GM12864 (cell line): ENCODE data around the gene KDELR1.
A peak's percentile ranks its signal among the peaks of the same experiment; 100 is the strongest.

ENCODE experiments used
- DNase-seq: peaks from one replicate; pipeline ENCODE4 v3.0.0-alpha.2; 2011; ENCODE audit warnings: low read depth
- H3K4me3 ChIP-seq: 2 replicates; pipeline ENCODE4 v1.5.1; 2011; ENCODE audit warnings: mild to moderate bottlenecking, low read depth, low read length, control low read depth
- TF ChIP-seq, protein P1 (sequence below): IDR thresholded peaks from 2 replicates; pipeline ENCODE4 v1.5.1; 2011; ENCODE audit warnings: low read depth, mild to moderate bottlenecking, moderate library complexity, low read length, control low read depth, inconsistent platforms; ENCODE audit errors: missing control alignments

The KDELR1 gene

GRCh38 chr19:48338802-48339503, 52.4 kb downstream of the KDELR1 start:
- no peak overlapping the region for H3K4me3 ChIP-seq
- no peak for DNase-seq
- TF ChIP-seq, protein P1, sequence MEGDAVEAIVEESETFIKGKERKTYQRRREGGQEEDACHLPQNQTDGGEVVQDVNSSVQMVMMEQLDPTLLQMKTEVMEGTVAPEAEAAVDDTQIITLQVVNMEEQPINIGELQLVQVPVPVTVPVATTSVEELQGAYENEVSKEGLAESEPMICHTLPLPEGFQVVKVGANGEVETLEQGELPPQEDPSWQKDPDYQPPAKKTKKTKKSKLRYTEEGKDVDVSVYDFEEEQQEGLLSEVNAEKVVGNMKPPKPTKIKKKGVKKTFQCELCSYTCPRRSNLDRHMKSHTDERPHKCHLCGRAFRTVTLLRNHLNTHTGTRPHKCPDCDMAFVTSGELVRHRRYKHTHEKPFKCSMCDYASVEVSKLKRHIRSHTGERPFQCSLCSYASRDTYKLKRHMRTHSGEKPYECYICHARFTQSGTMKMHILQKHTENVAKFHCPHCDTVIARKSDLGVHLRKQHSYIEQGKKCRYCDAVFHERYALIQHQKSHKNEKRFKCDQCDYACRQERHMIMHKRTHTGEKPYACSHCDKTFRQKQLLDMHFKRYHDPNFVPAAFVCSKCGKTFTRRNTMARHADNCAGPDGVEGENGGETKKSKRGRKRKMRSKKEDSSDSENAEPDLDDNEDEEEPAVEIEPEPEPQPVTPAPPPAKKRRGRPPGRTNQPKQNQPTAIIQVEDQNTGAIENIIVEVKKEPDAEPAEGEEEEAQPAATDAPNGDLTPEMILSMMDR, result no peak

- TF ChIP-seq, protein P1, result no peak
- no peak for DNase-seq
- H3K4me3 ChIP-seq, result no peak overlapping the region
These were observed 53.0 kb downstream of the KDELR1 start for GRCh38 chr19:48338253-48338755.

GRCh38 chr19:48333467-48334384, 57.6 kb downstream of the KDELR1 start:
- TF ChIP-seq, protein P1, result peak; percentile 86
- DNase-seq, result peak; percentile 80

DNA sequence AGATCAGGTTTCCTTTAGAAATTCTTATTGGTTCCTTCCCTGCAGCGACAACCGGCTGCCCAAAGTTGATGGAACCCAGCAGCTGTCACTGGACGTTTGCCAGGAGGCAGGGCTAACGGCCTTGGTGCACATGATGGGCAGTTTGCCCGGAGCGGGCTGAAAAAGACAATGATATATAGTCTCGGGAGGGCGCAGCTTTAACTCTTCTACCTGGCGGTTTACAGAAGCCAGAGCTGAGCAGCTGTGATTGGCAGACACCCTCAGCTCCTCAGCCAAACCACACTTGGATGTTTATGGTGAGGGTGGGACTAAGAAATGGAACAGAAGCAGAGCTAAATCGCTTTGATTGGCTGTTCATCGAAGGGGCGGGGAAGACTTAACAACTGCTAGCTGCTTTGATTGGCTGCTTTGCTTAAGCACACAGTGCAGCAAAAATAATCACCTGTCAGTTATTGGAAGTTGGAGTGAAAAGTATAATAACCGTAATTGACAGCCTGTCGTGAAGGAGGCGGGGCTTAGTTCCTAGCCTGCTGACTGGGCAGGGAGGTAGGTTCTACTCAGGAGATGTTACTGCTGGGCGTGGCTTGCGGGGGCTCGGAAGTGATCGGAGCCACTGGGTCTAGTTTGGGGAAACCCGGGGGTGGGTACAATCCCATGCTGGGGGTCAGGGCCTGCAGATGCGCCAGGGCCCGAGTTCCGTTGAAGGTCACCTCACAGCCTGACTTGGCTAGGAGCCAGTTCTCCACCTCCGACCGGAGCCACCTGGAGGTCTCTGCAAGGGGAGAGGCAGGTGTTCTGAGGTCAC, 58.5 kb downstream of the KDELR1 start:
- TF ChIP-seq, protein P1, result no peak
- peak overlapping the region; percentile 88 for H3K4me3 ChIP-seq
- peak; percentile 100 for DNase-seq

More at GRCh38 chr19:48333467-48334384, 57.6 kb downstream of the KDELR1 start:
- peak overlapping the region; percentile 88 for H3K4me3 ChIP-seq
